Fibroblast of lung (primary cell): ENCODE data around the gene THOC6. TPM values are rescaled to one million over a fixed set of nuclear protein-coding genes. Genes with fewer than 3 reads are reported as not detected.

Experiments used
- DNase-seq, 2 donors: peaks; one replicate each; pipeline versions ENCODE4 v3.0.0 to v3.0.0-alpha.2; 2010; ENCODE audit warnings: low read depth in 2 of 2
- H2AFZ ChIP-seq: 2 replicates; pipeline ENCODE4 v1.5.1; 2012; ENCODE audit warnings: low read length, control low read depth, inconsistent platforms
- H3K27ac ChIP-seq: 2 replicates; pipeline ENCODE4 v1.5.1; 2011; ENCODE audit warnings: low read length, control low read depth; ENCODE audit not compliant: insufficient read depth
- H3K27me3 ChIP-seq: 2 replicates; pipeline ENCODE4 v1.5.1; 2011; ENCODE audit warnings: mild to moderate bottlenecking, low read length; ENCODE audit not compliant: control insufficient read depth, insufficient read depth
- H3K36me3 ChIP-seq: 2 replicates; pipeline ENCODE4 v1.5.1; 2011; ENCODE audit warnings: low read length; ENCODE audit not compliant: control insufficient read depth, insufficient read depth
- H3K4me1 ChIP-seq: 2 replicates; pipeline ENCODE4 v1.5.1; 2011; ENCODE audit warnings: low read length; ENCODE audit not compliant: control insufficient read depth, insufficient read depth; ENCODE audit errors: extremely low read depth
- H3K4me2 ChIP-seq: 2 replicates; pipeline ENCODE4 v1.5.1; 2011; ENCODE audit warnings: low read length, control low read depth; ENCODE audit not compliant: insufficient read depth; ENCODE audit errors: extremely low read depth
- H3K4me3 ChIP-seq, 4 experiments: fragments of 200-600 bp in 1 of 4; sonication (generic) in 1 of 4; replicated peaks in 1 of 4; 2 replicates each; pipeline ENCODE4 v1.5.1; 2011 to 2016; ENCODE audit warnings: low read length in 4 of 4, low read depth in 3 of 4, mild to moderate bottlenecking in 3 of 4, control low read depth in 2 of 4, inconsistent platforms in 1 of 4, mixed read lengths in 1 of 4; ENCODE audit not compliant: insufficient read depth in 1 of 4; ENCODE audit errors: control extremely low read depth in 1 of 4
- H3K79me2 ChIP-seq: 2 replicates; pipeline ENCODE4 v1.5.1; 2012; ENCODE audit warnings: mild to moderate bottlenecking, low read length, inconsistent platforms; ENCODE audit not compliant: control insufficient read depth, insufficient read depth
- H3K9ac ChIP-seq: 2 replicates; pipeline ENCODE4 v1.5.1; 2011; ENCODE audit warnings: mild to moderate bottlenecking, low read length, control low read depth; ENCODE audit not compliant: insufficient read depth
- H3K9me3 ChIP-seq: 2 replicates; pipeline ENCODE4 v1.5.1; 2012; ENCODE audit warnings: low read depth, low read length; ENCODE audit not compliant: control insufficient read depth, insufficient read depth
- H4K20me1 ChIP-seq: 2 replicates; pipeline ENCODE4 v1.5.1; 2011; ENCODE audit warnings: low read length; ENCODE audit not compliant: control insufficient read depth, insufficient read depth; ENCODE audit errors: extremely low read depth
- CTCF ChIP-seq, 2 donors: IDR thresholded peaks in 1 of 2; conservative IDR thresholded peaks in 1 of 2; 1 replicate in 1 of 2; 2 replicates in 1 of 2; pipeline ENCODE4 v1.5.1; 2011 to 2012; ENCODE audit warnings: low read length in 2 of 2, control low read depth in 1 of 2, inconsistent platforms in 1 of 2, low read depth in 1 of 2, mild to moderate bottlenecking in 1 of 2
- EZH2 ChIP-seq: IDR thresholded peaks from 2 replicates; pipeline ENCODE4 v1.5.1; 2012; ENCODE audit warnings: low read length, control low read depth, mild to moderate bottlenecking; ENCODE audit errors: missing control alignments
- polyA plus RNA-seq, 2 donors: library from polyadenylated mRNA; depleted of rRNA in 1 of 2; stranded (reverse) in 1 of 2; unstranded in 1 of 2; fragments of >200 nt; gene quantifications; 2 replicates each; pipeline ENCODE4 v1.2.1, GENCODE V29; 2011 to 2012; ENCODE audit warnings: missing spikeins in 1 of 2
- total RNA-seq: library from RNA; depleted of rRNA; stranded (reverse); fragments of >200 nt; gene quantifications from 2 replicates; pipeline ENCODE4 v1.2.1, GENCODE V29; 2014

THOC6 gene
- total and polyA plus RNA-seq, 2 donors (not counting 1 experiment from before 2014, with no cell fraction given): 17.6 to 26.6 TPM

GRCh38 chr16:2985462-2985861, 38.4 kb upstream of the THOC6 start:
- Histone ChIP-seq H3K4me1 (peaks cover 4% of the 10 kb centered on the region), H2AFZ (no peak overlapping the region), H3K27me3 (no peaks in the 10 kb centered on the region), H3K79me2 (no peaks in the 10 kb centered on the region), H4K20me1 (no peaks in the 10 kb centered on the region), H3K27ac (no peak overlapping the region), H3K4me3 (no peak overlapping the region), H3K9me3 (no peaks in the 10 kb centered on the region), H3K9ac (no peak overlapping the region), H3K4me2 (no peak overlapping the region), H3K36me3 (no peaks in the 10 kb centered on the region)
- peak in 1 of 2 donors; percentile 15 for DNase-seq
- TF ChIP-seq EZH2 (no peak), CTCF (conservative IDR thresholded peaks at IDR 0.05 in 1 of 2, IDR thresholded peaks at IDR 0.05 in 1 of 2; ENCODE audit: low read depth in 1 of 2, low read length in 2 of 2) (no peak)

DNA sequence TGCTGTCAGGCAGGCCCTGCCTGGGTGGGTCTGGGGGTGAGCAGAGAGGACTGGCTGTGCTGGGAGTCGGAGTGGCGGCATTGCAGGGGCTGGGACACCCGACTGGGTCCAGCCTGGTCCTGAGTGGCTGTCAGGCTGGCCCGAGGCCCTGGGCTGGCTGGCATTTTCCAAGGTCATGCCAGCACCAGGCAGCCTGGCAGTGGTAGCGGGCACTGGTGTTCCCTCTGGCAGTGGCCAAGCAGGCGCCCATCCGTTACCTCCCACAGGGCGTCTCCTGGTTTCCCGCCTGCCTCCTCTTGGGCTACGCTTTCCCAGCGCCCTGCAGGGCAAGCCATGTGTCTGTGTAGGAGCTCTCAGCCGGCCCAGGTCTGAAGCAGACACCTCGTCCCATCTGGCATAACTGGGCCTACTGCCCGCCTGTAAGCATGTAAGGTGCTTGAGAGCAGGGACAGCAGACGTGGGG, 37.9 kb upstream of the THOC6 start:
- no peak overlapping the region for H3K27ac ChIP-seq
- H2AFZ ChIP-seq: no peak overlapping the region
- TF ChIP-seq CTCF (conservative IDR thresholded peaks at IDR 0.05 in 1 of 2, IDR thresholded peaks at IDR 0.05 in 1 of 2; ENCODE audit: low read depth in 1 of 2, low read length in 2 of 2): no peak
- no peak for TF ChIP-seq EZH2
- H3K4me2 ChIP-seq: no peak overlapping the region
- H3K4me3 ChIP-seq: no peak overlapping the region
- H3K4me1 ChIP-seq: peaks cover under 1% of the 10 kb centered on the region
- H3K27me3 ChIP-seq: no peaks in the 10 kb centered on the region
- no peaks in the 10 kb centered on the region for H4K20me1 ChIP-seq
- DNase-seq: no peak
- H3K79me2 ChIP-seq: no peaks in the 10 kb centered on the region
- H3K9me3 ChIP-seq: no peaks in the 10 kb centered on the region
- no peak overlapping the region for H3K9ac ChIP-seq
- no peaks in the 10 kb centered on the region for H3K36me3 ChIP-seq

DNA sequence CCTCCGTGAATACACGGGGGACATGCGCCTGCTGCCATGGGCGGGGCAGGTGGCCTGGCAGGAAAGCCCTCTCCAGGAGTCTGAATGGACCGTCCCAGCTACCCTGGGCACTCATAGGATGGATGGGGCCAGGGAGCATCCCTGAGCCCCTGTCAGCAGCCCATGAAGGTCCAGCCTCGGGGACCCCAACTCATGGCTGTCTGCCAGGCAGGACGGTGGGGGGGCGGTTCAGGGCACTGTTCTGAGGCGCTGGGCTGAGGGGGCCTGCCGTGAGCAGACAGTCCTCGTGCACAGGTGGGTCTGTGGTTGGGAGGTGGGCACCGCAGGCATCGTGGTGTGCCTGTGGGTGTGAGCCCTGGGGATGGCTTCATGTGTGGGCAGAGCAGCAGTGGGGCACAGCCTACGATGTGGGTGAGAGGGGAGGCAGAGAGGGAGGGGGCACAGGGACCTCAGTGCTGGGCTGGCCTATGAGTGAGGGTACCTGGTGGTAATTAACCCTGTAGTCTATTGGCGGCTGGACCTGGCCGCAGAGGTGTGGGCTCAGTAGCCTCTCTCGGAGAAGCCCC, 37.1 kb upstream of the THOC6 start:
- no peak overlapping the region for H3K9ac ChIP-seq
- no peaks in the 10 kb centered on the region for H4K20me1 ChIP-seq
- H3K4me2 ChIP-seq: no peak overlapping the region
- H2AFZ ChIP-seq: no peak overlapping the region
- H3K4me3 ChIP-seq: no peak overlapping the region
- no peaks in the 10 kb centered on the region for H3K4me1 ChIP-seq
- no peaks in the 10 kb centered on the region for H3K36me3 ChIP-seq
- no peaks in the 10 kb centered on the region for H3K27me3 ChIP-seq
- H3K9me3 ChIP-seq: no peaks in the 10 kb centered on the region
- H3K27ac ChIP-seq: no peak overlapping the region
- no peaks in the 10 kb centered on the region for H3K79me2 ChIP-seq
- DNase-seq: no peak
- TF ChIP-seq CTCF (conservative IDR thresholded peaks at IDR 0.05 in 1 of 2, IDR thresholded peaks at IDR 0.05 in 1 of 2; ENCODE audit: low read depth in 1 of 2, low read length in 2 of 2): no peak
- no peak for TF ChIP-seq EZH2
